ENCODE data around the gene NDOR1.

NDOR1 gene

DNA sequence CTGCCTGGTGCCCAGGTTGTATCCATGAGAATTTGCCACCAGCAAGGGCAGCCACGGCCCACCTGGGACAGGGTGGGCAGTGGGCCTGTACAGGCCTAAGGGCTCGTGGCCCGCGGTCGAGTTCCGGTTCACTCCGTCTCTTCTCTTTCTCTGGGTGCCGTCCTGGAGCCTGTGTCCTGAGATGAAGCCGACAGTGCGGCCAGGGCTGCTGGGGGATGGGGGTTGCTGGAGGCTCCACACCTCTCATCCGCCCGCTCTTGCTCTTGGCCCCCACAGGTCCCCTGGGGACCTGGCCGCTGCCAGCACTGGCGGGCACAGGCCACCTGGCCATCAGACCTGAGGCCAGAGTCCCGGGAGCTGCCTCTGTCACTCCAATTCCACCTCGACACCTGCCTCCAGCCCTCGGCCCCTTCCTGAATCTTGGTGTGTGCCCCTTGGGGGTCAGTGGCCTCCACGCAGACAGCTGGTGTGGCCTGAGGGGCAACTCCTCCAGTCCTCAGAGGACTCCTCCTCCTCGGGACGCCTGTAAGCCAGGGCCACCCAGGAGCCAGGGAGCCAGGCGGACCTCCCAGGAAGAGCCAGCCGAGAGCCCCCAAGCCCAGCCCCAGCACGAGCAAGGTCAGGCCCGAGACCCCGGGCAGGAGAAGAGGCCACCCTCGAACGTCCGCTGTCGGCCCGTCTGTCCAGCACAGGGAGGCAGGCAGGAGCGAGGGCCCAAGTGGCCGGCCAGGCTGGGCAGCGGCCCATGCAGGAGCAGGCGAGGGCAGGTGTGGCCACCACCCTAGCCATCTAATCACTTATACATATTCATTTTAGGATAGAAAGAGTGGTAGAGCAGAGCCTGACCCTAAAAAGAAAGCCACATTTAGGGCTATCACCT lies 40.9 kb upstream of the NDOR1 start:
- TF ChIP-seq CTCF (IDR thresholded peaks at IDR 0.05; ENCODE audit: insufficient read depth, low read depth, low read length, missing control alignments): no peak
- no peak for DNase-seq (ENCODE audit: low read depth)

GRCh38 chr9:137165250-137165836 lies 40.2 kb upstream of the NDOR1 start:
- no peak for DNase-seq (ENCODE audit: low read depth)
- no peak overlapping the region for H3K4me3 ChIP-seq (ENCODE audit: low read length)
- TF ChIP-seq CTCF (IDR thresholded peaks at IDR 0.05; ENCODE audit: insufficient read depth, low read depth, low read length, missing control alignments): no peak

More for the DNA sequence above, 40.9 kb upstream of the NDOR1 start:
- H3K4me3 ChIP-seq (ENCODE audit: low read length): no peak overlapping the region

DNA sequence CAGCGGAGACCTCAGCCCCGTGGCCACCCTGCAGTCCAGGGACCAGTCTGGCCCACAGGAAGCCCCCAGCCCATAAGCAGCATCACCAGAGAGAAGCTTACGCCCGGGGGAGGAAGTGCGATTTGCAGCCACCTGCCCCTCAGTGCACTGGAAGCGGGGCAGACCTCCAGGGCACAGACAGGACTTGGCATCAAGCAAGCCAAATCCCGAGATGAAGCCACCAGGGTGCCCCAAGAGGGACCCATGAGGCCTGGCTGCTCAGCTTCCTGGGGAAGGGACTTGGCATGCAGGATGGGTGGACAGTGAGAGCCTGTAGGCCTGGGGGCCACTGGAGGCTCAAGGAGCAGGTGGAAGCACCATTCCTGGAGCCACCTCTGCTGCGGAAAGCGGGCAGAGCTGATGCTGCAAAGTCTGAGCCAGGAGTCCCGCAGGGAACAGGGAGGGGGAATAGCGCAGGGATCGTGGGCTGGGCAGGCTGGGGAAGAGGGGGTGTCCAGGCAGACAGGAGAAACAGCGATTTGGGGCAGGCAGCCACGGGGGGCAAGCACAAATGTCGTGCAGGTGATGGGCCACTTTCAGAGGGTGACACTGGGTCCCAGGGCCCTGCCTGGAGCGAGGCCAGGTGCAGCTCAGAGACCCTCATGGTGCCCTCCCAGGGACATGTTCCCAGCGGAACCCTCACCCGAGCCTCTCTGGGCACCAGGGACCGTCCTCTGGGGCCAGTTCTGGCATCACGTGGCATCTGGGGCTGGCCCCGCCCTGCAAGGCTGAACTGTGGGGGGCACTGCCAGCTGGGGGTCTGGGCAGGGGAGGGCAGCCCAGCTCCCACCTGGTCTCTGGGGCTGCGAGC lies 38.9 kb upstream of the NDOR1 start:
- TF ChIP-seq CTCF (IDR thresholded peaks at IDR 0.05; ENCODE audit: insufficient read depth, low read depth, low read length, missing control alignments): no peak
- no peak overlapping the region for H3K4me3 ChIP-seq (ENCODE audit: low read length)
- DNase-seq (ENCODE audit: low read depth): no peak

DNA sequence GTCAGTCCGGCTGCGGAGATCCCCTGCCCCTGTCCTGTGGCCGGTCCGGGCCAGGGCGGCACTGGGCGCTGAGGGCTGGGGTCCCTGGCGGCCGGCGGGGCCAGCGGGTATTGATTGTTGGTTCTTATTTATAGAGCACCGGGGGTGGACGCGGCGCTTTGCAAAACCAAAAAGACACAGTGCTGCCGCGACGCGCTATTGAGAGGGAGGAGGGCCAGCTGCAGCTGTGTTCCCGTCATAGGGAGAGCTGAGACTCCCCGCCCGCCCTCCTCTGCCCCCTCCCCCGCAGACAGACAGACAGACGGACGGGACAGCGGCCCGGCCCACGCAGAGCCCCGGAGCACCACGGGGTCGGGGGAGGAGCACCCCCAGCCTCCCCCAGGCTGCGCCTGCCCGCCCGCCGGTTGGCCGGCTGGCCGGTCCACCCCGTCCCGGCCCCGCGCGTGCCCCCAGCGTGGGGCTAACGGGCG lies 38.2 kb upstream of the NDOR1 start:
- TF ChIP-seq CTCF (IDR thresholded peaks at IDR 0.05; ENCODE audit: insufficient read depth, low read depth, low read length, missing control alignments): no peak

GRCh38 chr9:137167747-137168572 lies 37.5 kb upstream of the NDOR1 start:
- no peak for TF ChIP-seq CTCF (IDR thresholded peaks at IDR 0.05; ENCODE audit: insufficient read depth, low read depth, low read length, missing control alignments)
- H3K4me3 ChIP-seq (ENCODE audit: low read length): no peak overlapping the region

More for the DNA sequence above, 38.2 kb upstream of the NDOR1 start:
- no peak for DNase-seq (ENCODE audit: low read depth)
- H3K4me3 ChIP-seq (ENCODE audit: low read length): no peak overlapping the region

GRCh38 chr9:137168573-137168903 lies 37.0 kb upstream of the NDOR1 start:
- H3K4me3 ChIP-seq (ENCODE audit: low read length): peak overlapping the region; percentile 24
- no peak for DNase-seq (ENCODE audit: low read depth)
- no peak for TF ChIP-seq CTCF (IDR thresholded peaks at IDR 0.05; ENCODE audit: insufficient read depth, low read depth, low read length, missing control alignments)

More at GRCh38 chr9:137167747-137168572, 37.5 kb upstream of the NDOR1 start:
- DNase-seq (ENCODE audit: low read depth): no peak

Data from epithelial cell of esophagus (primary cell).